ENCODE measurements around the gene TSHZ1.

TSHZ1 gene

DNA sequence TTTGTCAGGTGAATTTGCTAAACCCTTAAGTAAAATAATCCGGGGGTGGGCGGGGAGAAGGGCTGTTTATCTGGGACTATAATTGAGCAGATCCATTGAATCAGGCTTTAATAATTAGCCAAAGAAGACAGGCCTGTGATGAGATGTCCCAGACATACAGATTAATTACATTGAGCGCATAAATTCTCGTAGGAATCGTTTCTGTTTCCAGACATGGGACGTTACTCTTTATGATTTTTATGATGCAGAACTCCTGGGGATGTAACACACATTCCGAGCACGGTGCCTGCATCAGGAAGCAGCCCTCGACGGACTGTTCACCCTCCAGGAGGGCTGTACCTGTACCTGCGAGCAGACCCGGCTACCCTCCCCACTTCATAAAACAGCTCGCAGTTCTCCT, 128.0 kb downstream of the TSHZ1 start:
- CTCF ChIA-PET, result no interaction called here
- no peak overlapping the region for H3K4me3 ChIP-seq (ENCODE audit: low read depth, low read length)
- POLR2A ChIA-PET, result no interaction called here
- TF ChIP-seq, protein P1, sequence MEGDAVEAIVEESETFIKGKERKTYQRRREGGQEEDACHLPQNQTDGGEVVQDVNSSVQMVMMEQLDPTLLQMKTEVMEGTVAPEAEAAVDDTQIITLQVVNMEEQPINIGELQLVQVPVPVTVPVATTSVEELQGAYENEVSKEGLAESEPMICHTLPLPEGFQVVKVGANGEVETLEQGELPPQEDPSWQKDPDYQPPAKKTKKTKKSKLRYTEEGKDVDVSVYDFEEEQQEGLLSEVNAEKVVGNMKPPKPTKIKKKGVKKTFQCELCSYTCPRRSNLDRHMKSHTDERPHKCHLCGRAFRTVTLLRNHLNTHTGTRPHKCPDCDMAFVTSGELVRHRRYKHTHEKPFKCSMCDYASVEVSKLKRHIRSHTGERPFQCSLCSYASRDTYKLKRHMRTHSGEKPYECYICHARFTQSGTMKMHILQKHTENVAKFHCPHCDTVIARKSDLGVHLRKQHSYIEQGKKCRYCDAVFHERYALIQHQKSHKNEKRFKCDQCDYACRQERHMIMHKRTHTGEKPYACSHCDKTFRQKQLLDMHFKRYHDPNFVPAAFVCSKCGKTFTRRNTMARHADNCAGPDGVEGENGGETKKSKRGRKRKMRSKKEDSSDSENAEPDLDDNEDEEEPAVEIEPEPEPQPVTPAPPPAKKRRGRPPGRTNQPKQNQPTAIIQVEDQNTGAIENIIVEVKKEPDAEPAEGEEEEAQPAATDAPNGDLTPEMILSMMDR (IDR thresholded peaks at IDR 0.05; ENCODE audit: insufficient read depth, low read length, missing control alignments), result no peak
- no peak for DNase-seq (ENCODE audit: low read depth, low spot score)
